SK-N-SH (cell line): ENCODE results near the gene DHRS12. TPM values are rescaled to one million over a fixed set of nuclear protein-coding genes. Genes with fewer than 3 reads are reported as not detected.

Experiments
- CTCF ChIA-PET: fragments of 300-600, 350-600 bp; formaldehyde crosslinking; extraction: SDS; loops from one replicate; lab custom pipeline; 2021; lab: Yijun Ruan, JAX
- POLR2A ChIA-PET: fragments of 350-600 bp; sonication (Branson Sonifier 250); formaldehyde crosslinking; extraction: SDS; loops from one replicate; lab custom pipeline; 2020; ENCODE audit warnings: antibody characterized with exemption, inconsistent platforms; lab: Yijun Ruan, JAX
- DNase-seq: peaks from one replicate; pipeline ENCODE4 v3.0.0; 2012
- H2AFZ ChIP-seq: fragments of 200-600 bp; sonication (generic); 2 replicates; pipeline ENCODE4 v1.8.1; 2016; ENCODE audit warnings: antibody characterized with exemption, mild to moderate bottlenecking, low read depth
- H3F3A ChIP-seq: fragments of 200-600 bp; sonication (generic); replicated peaks from 2 replicates; pipeline ENCODE3; 2016; ENCODE audit warnings: antibody characterized with exemption, mild to moderate bottlenecking; ENCODE audit not compliant: insufficient read depth
- H3K27ac ChIP-seq, 2 experiments: fragments of 200-500 bp in 1 of 2; fragments of 200-600 bp in 1 of 2; sonication (Bioruptor generic) in 1 of 2; sonication (generic), shearing (Covaris generic) in 1 of 2; 2 replicates each; pipeline versions ENCODE4 v1.5.1 to v1.6.1; 2014 to 2016; ENCODE audit warnings: low read depth in 2 of 2, inconsistent platforms in 1 of 2, low read length in 1 of 2, mild to moderate bottlenecking in 1 of 2, mixed read lengths in 1 of 2
- H3K27me3 ChIP-seq: fragments of 200-600 bp; sonication (generic), shearing (Covaris generic); 2 replicates; pipeline ENCODE4 v1.6.1; 2016; ENCODE audit warnings: mixed run types; ENCODE audit not compliant: insufficient read depth
- H3K36me3 ChIP-seq, 2 experiments: fragments of 200-500 bp in 1 of 2; fragments of 200-600 bp in 1 of 2; sonication (Bioruptor generic) in 1 of 2; sonication (generic) in 1 of 2; replicated peaks in 1 of 2; 2 replicates each; pipeline versions ENCODE3 to v1.5.1; 2014 to 2016; ENCODE audit warnings: low read length in 1 of 2, mild to moderate bottlenecking in 1 of 2; ENCODE audit not compliant: insufficient read depth in 2 of 2, control insufficient read depth in 1 of 2
- H3K4me1 ChIP-seq, 2 experiments: fragments of 200-500 bp in 1 of 2; fragments of 200-600 bp in 1 of 2; sonication (Bioruptor generic) in 1 of 2; sonication (generic), shearing (Covaris generic) in 1 of 2; 2 replicates each; pipeline versions ENCODE4 v1.5.1 to v1.6.1; 2014 to 2016; ENCODE audit warnings: low read depth in 1 of 2, low read length in 1 of 2, mixed run types in 1 of 2; ENCODE audit not compliant: insufficient read depth in 2 of 2, control insufficient read depth in 1 of 2
- H3K4me2 ChIP-seq: fragments of 200-600 bp; sonication (generic), shearing (Covaris generic); 2 replicates; pipeline ENCODE4 v1.6.1; 2017; ENCODE audit warnings: mixed run types
- H3K4me3 ChIP-seq, 2 experiments: fragments of 200-500 bp in 1 of 2; fragments of 200-600 bp in 1 of 2; sonication (Bioruptor generic) in 1 of 2; sonication (generic), shearing (Covaris generic) in 1 of 2; 2 replicates each; pipeline versions ENCODE4 v1.5.1 to v1.8.1; 2014 to 2016; ENCODE audit warnings: low read depth in 2 of 2, inconsistent platforms in 1 of 2, low read length in 1 of 2, mild to moderate bottlenecking in 1 of 2, mixed read lengths in 1 of 2, moderate library complexity in 1 of 2
- H3K79me2 ChIP-seq: fragments of 200-600 bp; sonication (generic); 2 replicates; pipeline ENCODE4 v1.8.1; 2017; ENCODE audit warnings: mild to moderate bottlenecking; ENCODE audit not compliant: insufficient read depth
- H3K9ac ChIP-seq: fragments of 200-600 bp; sonication (generic); 2 replicates; pipeline ENCODE4 v1.6.1; 2017; ENCODE audit warnings: mixed run types
- H3K9me2 ChIP-seq: fragments of 200-600 bp; sonication (generic); 2 replicates; pipeline ENCODE4 v1.6.1; 2017; ENCODE audit warnings: mixed run types
- H3K9me3 ChIP-seq: fragments of 200-600 bp; sonication (generic); 2 replicates; pipeline ENCODE4 v1.6.1; 2017; ENCODE audit warnings: mixed run types, mild to moderate bottlenecking, moderate library complexity
- H4K20me1 ChIP-seq: fragments of 200-600 bp; sonication (generic); 2 replicates; pipeline ENCODE4 v1.6.1; 2017; ENCODE audit warnings: mild to moderate bottlenecking, mixed run types; ENCODE audit not compliant: insufficient read depth
- ELF1 ChIP-seq: IDR thresholded peaks from 2 replicates; pipeline ENCODE4 v1.4.0; 2012
- EP300 ChIP-seq, 2 experiments: IDR thresholded peaks; 2 replicates each; pipeline versions ENCODE4 v1.4.0 to v1.6.1; 2012; ENCODE audit warnings: borderline replicate concordance in 1 of 2, low read depth in 1 of 2, low read length in 1 of 2
- FOSL2 ChIP-seq: IDR thresholded peaks from 2 replicates; pipeline ENCODE4 v1.4.0; 2012; ENCODE audit warnings: low read depth, mild to moderate bottlenecking, moderate library complexity, borderline replicate concordance
- FOXJ3 ChIP-seq: sonication (generic); formaldehyde crosslinking; IDR thresholded peaks from 2 replicates; pipeline ENCODE4 v1.5.1; 2020; ENCODE audit warnings: mild to moderate bottlenecking, missing genetic modification reagents
- GABPA ChIP-seq: IDR thresholded peaks from 2 replicates; pipeline ENCODE4 v1.4.0; 2012; ENCODE audit warnings: low read depth, mild to moderate bottlenecking
- JUND ChIP-seq: IDR thresholded peaks from 2 replicates; pipeline ENCODE4 v1.4.0; 2012
- MEF2A ChIP-seq: IDR thresholded peaks from 2 replicates; pipeline ENCODE4 v1.4.0; 2012; ENCODE audit warnings: low read depth, borderline replicate concordance
- MXI1 ChIP-seq: IDR thresholded peaks from 2 replicates; pipeline ENCODE4 v1.6.1; 2012; ENCODE audit warnings: mild to moderate bottlenecking, low read depth, low read length, improper control_type of control experiment
- NRF1 ChIP-seq: IDR thresholded peaks from 2 replicates; pipeline ENCODE4 v1.6.1; 2012; ENCODE audit warnings: low read depth, mild to moderate bottlenecking, low read length
- RAD21 ChIP-seq: IDR thresholded peaks from 2 replicates; pipeline ENCODE4 v1.6.1; 2012; ENCODE audit warnings: mild to moderate bottlenecking, low read length
- RFX5 ChIP-seq: IDR thresholded peaks from 2 replicates; pipeline ENCODE4 v1.6.1; 2012; ENCODE audit warnings: mild to moderate bottlenecking, improper control_type of control experiment, low read length
- SIN3A ChIP-seq: IDR thresholded peaks from 2 replicates; pipeline ENCODE4 v1.6.1; 2012; ENCODE audit warnings: low read depth, mild to moderate bottlenecking, low read length, moderate library complexity, borderline replicate concordance
- TCF12 ChIP-seq: IDR thresholded peaks from 2 replicates; pipeline ENCODE4 v1.4.0; 2012
- WGBS: methylation state at CpG from one replicate; pipeline ENCODE4 v1.1.6; 2017; ENCODE audit warnings: low lambda C conversion rate; 5-methylcytosine and 5-hydroxymethylcytosine counted together
- polyA plus RNA-seq, 3 experiments: library from polyadenylated mRNA; depleted of rRNA; stranded (reverse); fragments of >200 nt; gene quantifications; 2 replicates each; pipeline ENCODE4 v1.2.3, GENCODE V29; 2012
- TF ChIP-seq, protein P1 (sequence below): IDR thresholded peaks from 2 replicates; pipeline ENCODE4 v1.4.0; 2012; ENCODE audit warnings: low read depth, borderline replicate concordance
- TF ChIP-seq, protein P2 (sequence below): IDR thresholded peaks from 2 replicates; pipeline ENCODE4; 2012
- TF ChIP-seq, protein P3 (sequence below): fragments of 200-600 bp; sonication (generic); IDR thresholded peaks from 2 replicates; pipeline ENCODE4 v1.6.1; 2017; ENCODE audit warnings: antibody characterized with exemption, mild to moderate bottlenecking, moderate library complexity
- TF ChIP-seq, protein P4 (sequence below): IDR thresholded peaks from 2 replicates; pipeline ENCODE4 v1.6.1; 2012; ENCODE audit warnings: mild to moderate bottlenecking, low read depth, low read length, moderate library complexity
- TF ChIP-seq, protein P5 (sequence below): IDR thresholded peaks from 2 replicates; pipeline ENCODE4 v1.4.0; 2012; ENCODE audit warnings: low read depth

Gene DHRS12
- polyA plus RNA-seq, 1 of the 3 experiments (the other 2 are of a cell fraction) = 9.6 TPM

DNA sequence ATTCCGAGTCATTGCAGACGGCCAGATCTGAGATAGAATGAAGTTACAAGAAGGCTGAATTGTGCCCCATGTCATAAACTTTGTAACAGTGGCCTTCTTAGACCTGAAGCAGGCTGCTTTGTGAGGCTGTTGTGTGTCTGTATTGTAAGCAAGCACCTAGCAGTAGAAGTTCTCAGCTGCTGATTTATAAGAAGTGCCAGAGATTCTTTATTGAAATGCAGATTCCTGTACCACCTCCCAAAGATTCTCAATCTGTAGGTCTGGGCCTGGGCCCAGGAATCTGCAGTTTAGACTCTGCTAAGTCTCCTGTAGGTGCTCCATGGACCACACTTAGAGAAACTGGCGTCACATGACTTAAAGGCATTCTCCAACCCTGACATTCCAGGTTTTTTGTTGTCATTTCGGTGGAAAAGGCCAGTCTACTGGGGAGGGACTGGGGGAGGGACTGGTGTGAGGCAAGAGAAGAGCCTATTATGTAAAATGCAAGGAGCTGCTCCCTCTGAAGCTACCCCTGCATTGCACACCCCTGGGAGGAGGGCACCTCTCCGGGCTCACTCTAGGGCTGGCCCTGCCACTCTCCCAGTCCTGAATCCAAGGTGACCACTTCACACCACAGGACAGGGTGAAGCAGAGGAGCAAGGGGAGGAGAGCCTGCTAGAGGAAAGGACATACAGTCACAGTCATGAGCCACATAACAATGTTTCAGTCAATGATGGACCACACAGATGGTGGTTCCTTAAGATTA, 41.8 kb upstream of the DHRS12 start:
- Histone ChIP-seq H3K4me2 (peak overlapping the region; percentile 69), H4K20me1 (no peaks in the 10 kb centered on the region), H3K27me3 (no peaks in the 10 kb centered on the region), H3K36me3 (no peaks in the 10 kb centered on the region), H3K27ac (no peak overlapping the region), H3K9ac (no peak overlapping the region), H3K9me3 (no peaks in the 10 kb centered on the region), H2AFZ (peak overlapping the region; percentile 90; the same call in 1 of the 2 replicates), H3K79me2 (no peaks in the 10 kb centered on the region), H3K4me3 (no peak overlapping the region; a peak in 1 of 4 replicates), H3F3A (peaks cover 3% of the 10 kb centered on the region), H3K9me2 (no peaks in the 10 kb centered on the region), H3K4me1 (peaks cover 2 to 7% of the 10 kb centered on the region in 2 experiments; a peak in 2 of 4 replicates)
- ChIA-PET CTCF (interaction anchor here (0.6 to 4.8 kb wide), 9 partner anchors 11 to 40 kb away, joined by 3 to 36 read pairs (median 5); no protein-coding TSS in a partner anchor), POLR2A (no interaction called here)
- 54% methylated on average over 5 of the region's 5 CpGs for WGBS
- TF ChIP-seq TCF12 = no peak
- no peak for TF ChIP-seq GABPA
- no peak for TF ChIP-seq EP300 (IDR thresholded peaks at IDR 0.05; ENCODE audit: borderline replicate concordance in 1 of 2, low read depth in 1 of 2, low read length in 1 of 2)
- no peak for TF ChIP-seq JUND
- DNase-seq = no peak

DNA sequence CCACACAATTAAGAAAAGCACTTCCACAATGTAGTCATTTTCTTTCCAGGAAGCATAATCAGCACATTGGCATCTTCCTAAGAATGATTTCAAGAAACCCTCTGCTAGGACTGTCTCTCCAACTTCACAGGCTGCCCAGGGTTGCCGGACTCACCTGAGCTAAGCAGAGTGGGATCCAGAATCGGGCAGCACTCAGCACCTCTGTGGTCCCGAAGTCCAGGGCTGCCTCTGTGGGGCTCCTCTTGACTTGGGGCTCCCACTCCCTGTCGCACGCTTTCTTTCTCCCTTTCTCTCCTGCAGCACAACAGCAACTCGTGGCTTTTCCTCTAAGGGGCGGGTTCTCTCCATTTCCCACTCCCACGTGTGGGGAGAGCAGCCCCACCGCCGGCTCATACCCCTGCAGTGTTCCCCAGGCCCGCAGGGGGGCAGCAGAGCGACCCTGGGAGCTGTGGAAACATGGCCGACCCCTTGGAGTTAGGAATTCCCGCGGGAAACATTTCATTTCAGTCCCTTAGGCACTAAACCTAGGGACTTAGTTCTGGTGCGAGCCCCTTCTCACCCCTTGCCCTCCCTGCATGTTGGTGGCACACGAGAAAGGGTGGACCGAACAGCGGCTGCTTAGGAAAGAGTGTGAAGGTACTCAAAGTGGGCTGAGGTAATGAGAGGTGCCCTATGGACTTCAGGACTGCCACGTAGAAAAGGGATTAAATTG, 41.1 kb upstream of the DHRS12 start, which contains the start of gene TMEM272:
TMEM272 (minus strand) TSS at position 316 of the 712 bp plus-strand sequence. CDS start 6,647 bp downstream, outside the sequence.
- DNase-seq = peak; percentile 87
- no peaks in the 10 kb centered on the region for H3K79me2 ChIP-seq
- WGBS = 28% methylated on average over 20 of the region's 20 CpGs
- no peak within 1 kb of the TSS for H3K27ac ChIP-seq
- peaks cover 2 to 7% of the 10 kb centered on the region in 2 experiments; a peak in 2 of 4 replicates for H3K4me1 ChIP-seq
- no peaks in the 10 kb centered on the region for H4K20me1 ChIP-seq
- H3K4me3 ChIP-seq = peak within 1 kb of the TSS; percentile 25 to 57
- no peaks in the 10 kb centered on the region for H3K36me3 ChIP-seq
- H3K9me2 ChIP-seq = no peaks in the 10 kb centered on the region
- ChIA-PET CTCF (interaction anchor here (0.6 to 4.8 kb wide), 12 partner anchors 8 to 154 kb away, joined by 3 to 36 read pairs (median 4); no protein-coding TSS in a partner anchor), POLR2A (no interaction called here)
- H3K4me2 ChIP-seq = peak within 1 kb of the TSS; percentile 69
- H3K9me3 ChIP-seq = no peaks in the 10 kb centered on the region
- H3F3A ChIP-seq = peaks cover 3% of the 10 kb centered on the region
- H2AFZ ChIP-seq = peak within 1 kb of the TSS; percentile 90; the same call in 1 of the 2 replicates
- H3K9ac ChIP-seq = no peak within 1 kb of the TSS
- no peaks in the 10 kb centered on the region for H3K27me3 ChIP-seq
- TF ChIP-seq, protein P1, sequence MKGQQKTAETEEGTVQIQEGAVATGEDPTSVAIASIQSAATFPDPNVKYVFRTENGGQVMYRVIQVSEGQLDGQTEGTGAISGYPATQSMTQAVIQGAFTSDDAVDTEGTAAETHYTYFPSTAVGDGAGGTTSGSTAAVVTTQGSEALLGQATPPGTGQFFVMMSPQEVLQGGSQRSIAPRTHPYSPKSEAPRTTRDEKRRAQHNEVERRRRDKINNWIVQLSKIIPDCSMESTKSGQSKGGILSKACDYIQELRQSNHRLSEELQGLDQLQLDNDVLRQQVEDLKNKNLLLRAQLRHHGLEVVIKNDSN = no peak
- TF ChIP-seq, protein P2, sequence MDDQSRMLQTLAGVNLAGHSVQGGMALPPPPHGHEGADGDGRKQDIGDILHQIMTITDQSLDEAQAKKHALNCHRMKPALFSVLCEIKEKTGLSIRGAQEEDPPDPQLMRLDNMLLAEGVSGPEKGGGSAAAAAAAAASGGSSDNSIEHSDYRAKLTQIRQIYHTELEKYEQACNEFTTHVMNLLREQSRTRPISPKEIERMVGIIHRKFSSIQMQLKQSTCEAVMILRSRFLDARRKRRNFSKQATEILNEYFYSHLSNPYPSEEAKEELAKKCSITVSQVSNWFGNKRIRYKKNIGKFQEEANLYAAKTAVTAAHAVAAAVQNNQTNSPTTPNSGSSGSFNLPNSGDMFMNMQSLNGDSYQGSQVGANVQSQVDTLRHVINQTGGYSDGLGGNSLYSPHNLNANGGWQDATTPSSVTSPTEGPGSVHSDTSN = no peak
- TF ChIP-seq RFX5 (no peak), MEF2A (no peak), NRF1 (no peak), ELF1 (no peak), SIN3A (no peak), RAD21 (peak; percentile 51), GABPA (no peak), JUND (no peak), FOSL2 (no peak), MXI1 (peak; percentile 59), FOXJ3 (no peak)
- TF ChIP-seq, protein P3, sequence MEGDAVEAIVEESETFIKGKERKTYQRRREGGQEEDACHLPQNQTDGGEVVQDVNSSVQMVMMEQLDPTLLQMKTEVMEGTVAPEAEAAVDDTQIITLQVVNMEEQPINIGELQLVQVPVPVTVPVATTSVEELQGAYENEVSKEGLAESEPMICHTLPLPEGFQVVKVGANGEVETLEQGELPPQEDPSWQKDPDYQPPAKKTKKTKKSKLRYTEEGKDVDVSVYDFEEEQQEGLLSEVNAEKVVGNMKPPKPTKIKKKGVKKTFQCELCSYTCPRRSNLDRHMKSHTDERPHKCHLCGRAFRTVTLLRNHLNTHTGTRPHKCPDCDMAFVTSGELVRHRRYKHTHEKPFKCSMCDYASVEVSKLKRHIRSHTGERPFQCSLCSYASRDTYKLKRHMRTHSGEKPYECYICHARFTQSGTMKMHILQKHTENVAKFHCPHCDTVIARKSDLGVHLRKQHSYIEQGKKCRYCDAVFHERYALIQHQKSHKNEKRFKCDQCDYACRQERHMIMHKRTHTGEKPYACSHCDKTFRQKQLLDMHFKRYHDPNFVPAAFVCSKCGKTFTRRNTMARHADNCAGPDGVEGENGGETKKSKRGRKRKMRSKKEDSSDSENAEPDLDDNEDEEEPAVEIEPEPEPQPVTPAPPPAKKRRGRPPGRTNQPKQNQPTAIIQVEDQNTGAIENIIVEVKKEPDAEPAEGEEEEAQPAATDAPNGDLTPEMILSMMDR = peak; percentile 84
- TF ChIP-seq, protein P4, sequence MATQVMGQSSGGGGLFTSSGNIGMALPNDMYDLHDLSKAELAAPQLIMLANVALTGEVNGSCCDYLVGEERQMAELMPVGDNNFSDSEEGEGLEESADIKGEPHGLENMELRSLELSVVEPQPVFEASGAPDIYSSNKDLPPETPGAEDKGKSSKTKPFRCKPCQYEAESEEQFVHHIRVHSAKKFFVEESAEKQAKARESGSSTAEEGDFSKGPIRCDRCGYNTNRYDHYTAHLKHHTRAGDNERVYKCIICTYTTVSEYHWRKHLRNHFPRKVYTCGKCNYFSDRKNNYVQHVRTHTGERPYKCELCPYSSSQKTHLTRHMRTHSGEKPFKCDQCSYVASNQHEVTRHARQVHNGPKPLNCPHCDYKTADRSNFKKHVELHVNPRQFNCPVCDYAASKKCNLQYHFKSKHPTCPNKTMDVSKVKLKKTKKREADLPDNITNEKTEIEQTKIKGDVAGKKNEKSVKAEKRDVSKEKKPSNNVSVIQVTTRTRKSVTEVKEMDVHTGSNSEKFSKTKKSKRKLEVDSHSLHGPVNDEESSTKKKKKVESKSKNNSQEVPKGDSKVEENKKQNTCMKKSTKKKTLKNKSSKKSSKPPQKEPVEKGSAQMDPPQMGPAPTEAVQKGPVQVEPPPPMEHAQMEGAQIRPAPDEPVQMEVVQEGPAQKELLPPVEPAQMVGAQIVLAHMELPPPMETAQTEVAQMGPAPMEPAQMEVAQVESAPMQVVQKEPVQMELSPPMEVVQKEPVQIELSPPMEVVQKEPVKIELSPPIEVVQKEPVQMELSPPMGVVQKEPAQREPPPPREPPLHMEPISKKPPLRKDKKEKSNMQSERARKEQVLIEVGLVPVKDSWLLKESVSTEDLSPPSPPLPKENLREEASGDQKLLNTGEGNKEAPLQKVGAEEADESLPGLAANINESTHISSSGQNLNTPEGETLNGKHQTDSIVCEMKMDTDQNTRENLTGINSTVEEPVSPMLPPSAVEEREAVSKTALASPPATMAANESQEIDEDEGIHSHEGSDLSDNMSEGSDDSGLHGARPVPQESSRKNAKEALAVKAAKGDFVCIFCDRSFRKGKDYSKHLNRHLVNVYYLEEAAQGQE = no peak
- TF ChIP-seq, protein P5, sequence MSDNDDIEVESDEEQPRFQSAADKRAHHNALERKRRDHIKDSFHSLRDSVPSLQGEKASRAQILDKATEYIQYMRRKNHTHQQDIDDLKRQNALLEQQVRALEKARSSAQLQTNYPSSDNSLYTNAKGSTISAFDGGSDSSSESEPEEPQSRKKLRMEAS = no peak
